Panc1 (cell line): ENCODE results near the gene TSPAN4. TPM values are rescaled to one million over a fixed set of nuclear protein-coding genes. Genes with fewer than 3 reads are reported as not detected.
A peak's percentile ranks its signal among the peaks of the same experiment; 100 is the strongest.

Source experiments
- ATAC-seq: fragments of 200-7000 bp; cut with Tn5 transposase; 2 replicates; pipeline ENCODE4 v1.9.1; 2020; ENCODE audit warnings: mild to moderate bottlenecking, moderate library complexity
- BruUV-seq: library from RNA; stranded (reverse); fragments of 400-500 nt; replicated peaks from 2 replicates; lab custom pipeline; 2021; lab: Mats Ljungman, UMichigan
- CTCF ChIA-PET: fragments of 300-600 bp; sonication (Branson Sonifier 250); formaldehyde crosslinking; loops from one replicate; lab custom pipeline; 2022; ENCODE audit warnings: antibody characterized with exemption; lab: Charles Lee
- POLR2A ChIA-PET: fragments of 300-600 bp; sonication (Branson Sonifier 250); formaldehyde crosslinking; loops from one replicate; lab custom pipeline; 2022; ENCODE audit warnings: antibody characterized with exemption; lab: Charles Lee
- DNase-seq: peaks from one replicate; pipeline ENCODE4 v3.0.0-alpha.2; 2010; ENCODE audit warnings: low read depth, low spot score
- H3K27ac ChIP-seq: 2 replicates; pipeline ENCODE4 v1.5.1; 2011; ENCODE audit warnings: mild to moderate bottlenecking, low read length, inconsistent platforms
- H3K27me3 ChIP-seq: fragments of 200-500 bp; sonication (Bioruptor generic); 2 replicates; pipeline ENCODE4 v1.6.0; 2014; ENCODE audit warnings: low read length, inconsistent platforms; ENCODE audit not compliant: control insufficient read depth, insufficient read depth
- H3K36me3 ChIP-seq: fragments of 200-500 bp; sonication (Bioruptor generic); 2 replicates; pipeline ENCODE4 v1.5.1; 2014; ENCODE audit warnings: inconsistent platforms, mild to moderate bottlenecking, low read length, moderate library complexity; ENCODE audit not compliant: control insufficient read depth, insufficient read depth
- H3K4me1 ChIP-seq: 2 replicates; pipeline ENCODE4 v1.5.1; 2011; ENCODE audit warnings: inconsistent platforms, mild to moderate bottlenecking, low read length, moderate library complexity; ENCODE audit not compliant: control insufficient read depth, insufficient read depth
- H3K4me3 ChIP-seq, 2 experiments: 2 replicates each; pipeline ENCODE4 v1.5.1; 2011 to 2012; ENCODE audit warnings: low read depth in 2 of 2, low read length in 2 of 2, mild to moderate bottlenecking in 2 of 2, inconsistent platforms in 1 of 2, moderate library complexity in 1 of 2
- H3K9me3 ChIP-seq: fragments of 200-500 bp; sonication (Bioruptor generic); 2 replicates; pipeline ENCODE4 v1.5.1; 2014; ENCODE audit warnings: low read depth, mild to moderate bottlenecking, inconsistent platforms, low read length, moderate library complexity; ENCODE audit not compliant: control insufficient read depth, insufficient read depth
- POLR2AphosphoS5 ChIP-seq: IDR thresholded peaks from 2 replicates; pipeline ENCODE4 v1.6.1; 2012; ENCODE audit warnings: mild to moderate bottlenecking, low read depth, low read length, moderate library complexity
- REST ChIP-seq, 2 experiments: IDR thresholded peaks; 2 replicates each; pipeline ENCODE4 v1.6.1; 2011 to 2012; ENCODE audit warnings: low read depth in 2 of 2, control low read depth in 1 of 2, low read length in 1 of 2, mild to moderate bottlenecking in 1 of 2, moderate library complexity in 1 of 2; ENCODE audit not compliant: insufficient read depth in 1 of 2
- SIN3A ChIP-seq: IDR thresholded peaks from 2 replicates; pipeline ENCODE4 v1.6.1; 2012; ENCODE audit warnings: low read depth, mild to moderate bottlenecking, low read length, moderate library complexity, borderline replicate concordance; ENCODE audit not compliant: insufficient read depth
- TCF7L2 ChIP-seq: IDR thresholded peaks from 2 replicates; pipeline ENCODE4 v1.6.1; 2011; ENCODE audit warnings: mild to moderate bottlenecking, low read depth, low read length, inconsistent platforms
- in situ Hi-C: cut with HindIII; loops from 2 replicates; pipeline ENCODE4 v1.10.0; 2016; ENCODE audit warnings: low sequenced_read_pairs, low pct_unique_long_range_greater_than_20kb
- intact Hi-C: fragments of 100-400 bp; cut with micrococcal nuclease; formaldehyde crosslinking; loops from one replicate; pipeline ENCODE4 v1.10.0; 2022; ENCODE audit not compliant: unreplicated experiment
- total RNA-seq: library from RNA; stranded (reverse); gene quantifications from one replicate; pipeline ENCODE4 v1.2.1, GENCODE V29; 2021; ENCODE audit not compliant: unreplicated experiment

The TSPAN4 gene
- total RNA-seq, 1 experiment from 2014 or later: 187 TPM

GRCh38 chr11:910044-910588 lies 67.5 kb downstream of the TSPAN4 start:
- Histone ChIP-seq H3K4me3 (peak overlapping the region; percentile 82 to 83), H3K36me3 (no peaks in the 10 kb centered on the region), H3K27ac (peak overlapping the region; percentile 80), H3K27me3 (no peaks in the 10 kb centered on the region), H3K4me1 (peaks cover 17% of the 10 kb centered on the region), H3K9me3 (no peaks in the 10 kb centered on the region)
- POLR2A ChIA-PET: no interaction called here
- in situ Hi-C loops (no loop called here), intact Hi-C loops (no loop called here)
- ATAC-seq: peak; percentile 23
- TF ChIP-seq TCF7L2 (no peak), POLR2AphosphoS5 (no peak), REST (IDR thresholded peaks at IDR 0.05; ENCODE audit: insufficient read depth in 1 of 2, low read depth in 2 of 2, low read length in 1 of 2) (no peak)
- DNase-seq: no peak
- CTCF ChIA-PET: interaction anchor here (0.8 to 1.4 kb wide), 2 partner anchors 12 to 62 kb away, joined by 3 to 6 read pairs; no protein-coding TSS in a partner anchor
- BruUV-seq: TSS peak; percentile 83

- no peak for TF ChIP-seq TCF7L2
- TF ChIP-seq POLR2AphosphoS5: peak; percentile 84
- POLR2A ChIA-PET: no interaction called here
- Histone ChIP-seq H3K4me3 (peak within 1 kb of the TSS; percentile 82 to 83), H3K27me3 (no peaks in the 10 kb centered on the region), H3K9me3 (no peaks in the 10 kb centered on the region), H3K36me3 (no peaks in the 10 kb centered on the region), H3K4me1 (peaks cover 17% of the 10 kb centered on the region), H3K27ac (peak within 1 kb of the TSS; percentile 80)
- CTCF ChIA-PET: interaction anchor here (0.8 to 1.4 kb wide), 2 partner anchors 12 to 62 kb away, joined by 3 to 6 read pairs; no protein-coding TSS in a partner anchor
- in situ Hi-C loops: no loop called here
- ATAC-seq (peak; percentile 99), DNase-seq (no peak)
- no TSS peak for BruUV-seq
- intact Hi-C loops: no loop called here
Measured at GRCh38 chr11:910589-911030, 68.0 kb downstream of the TSPAN4 start, which contains the start of gene CHID1. CHID1 (minus strand) TSS chr11:910810; CDS start chr11:904816, 5,994 bp downstream.

- in situ Hi-C loops: no loop called here
- peak overlapping the region; percentile 80 for H3K27ac ChIP-seq
Measured at GRCh38 chr11:911031-911889, 68.6 kb downstream of the TSPAN4 start.

More at GRCh38 chr11:911031-911889, 68.6 kb downstream of the TSPAN4 start:
- peak; percentile 61 for ATAC-seq
- H3K4me3 ChIP-seq: peak overlapping the region; percentile 82 to 83
- intact Hi-C loops: no loop called here
- CTCF ChIA-PET: interaction anchor here (0.8 to 1.4 kb wide), 3 partner anchors 13 to 63 kb away, joined by 3 to 6 read pairs (median 4); no protein-coding TSS in a partner anchor
- no peak for DNase-seq
- BruUV-seq: no TSS peak
- no peaks in the 10 kb centered on the region for H3K9me3 ChIP-seq
- TF ChIP-seq REST (IDR thresholded peaks at IDR 0.05; ENCODE audit: insufficient read depth in 1 of 2, low read depth in 2 of 2, low read length in 1 of 2) (no peak), SIN3A (no peak), POLR2AphosphoS5 (peak; percentile 72; the same call in 1 of the 2 replicates), TCF7L2 (no peak)
- peaks cover 17% of the 10 kb centered on the region for H3K4me1 ChIP-seq
- no peaks in the 10 kb centered on the region for H3K27me3 ChIP-seq
- POLR2A ChIA-PET: no interaction called here
- H3K36me3 ChIP-seq: no peaks in the 10 kb centered on the region
